Suprapubic skin (tissue), 2 donors: ENCODE measurements around the gene TMEM116.

ENCODE experiments used
- EP300 ChIP-seq: sonication (generic); formaldehyde crosslinking; IDR thresholded peaks from one replicate; pipeline ENCODE4 v1.6.1; 2017; ENCODE audit warnings: antibody characterized with exemption
- POLR2A ChIP-seq, 2 donors: fragments of 450-650 bp; IDR thresholded peaks; one replicate each; pipeline ENCODE4 v1.6.1; 2017; ENCODE audit warnings: antibody characterized with exemption in 2 of 2, mild to moderate bottlenecking in 2 of 2, moderate library complexity in 2 of 2

- no peak for TF ChIP-seq POLR2A (IDR thresholded peaks at IDR 0.05)
- TF ChIP-seq EP300: no peak
Measured at GRCh38 chr12:111936869-111937268, 76.1 kb downstream of the TMEM116 start.
